K562 (cell line): ENCODE results near the gene RYR3. TPM values are rescaled to one million over a fixed set of nuclear protein-coding genes. Genes with fewer than 3 reads are reported as not detected.

Experiments
- POLR3A ChIP-seq: IDR thresholded peaks from 2 replicates; pipeline ENCODE4 v1.6.1; 2011; ENCODE audit warnings: borderline replicate concordance, mild to moderate bottlenecking, moderate library complexity; ENCODE audit not compliant: insufficient read length, insufficient read depth; ENCODE audit errors: extremely low read depth
- polyA plus RNA-seq, 8 experiments: library from polyadenylated mRNA; depleted of rRNA in 4 of 8; stranded (reverse) in 5 of 8; unstranded in 3 of 8; fragments of >200 nt; fragmentation: Nextera tagmentation in 2 of 8; fragmentation: Illumina TruSeq in 1 of 8; extraction: Ambion mirVana in 2 of 8; extraction: Trizol in 1 of 8; gene quantifications; 2 replicates each; pipeline versions ENCODE4 v1.2.1 to v1.2.3, GENCODE V29; 2011 to 2014; ENCODE audit warnings: inconsistent platforms in 1 of 8, missing spikeins in 1 of 8
- total RNA-seq, 7 experiments: library from RNA; depleted of rRNA in 6 of 7; stranded (reverse); fragments of >200 nt in 6 of 7; fragmentation: Illumina TruSeq in 2 of 7; extraction: Trizol in 2 of 7; gene quantifications; 2 replicates each; pipeline versions ENCODE4 v1.2.1 to v1.2.3, GENCODE V29; 2011 to 2021; ENCODE audit warnings: low replicate concordance in 1 of 7
- TF ChIP-seq, protein P1 (sequence below): fragments of 200-600 bp; sonication (generic); IDR thresholded peaks from one replicate; pipeline ENCODE4 v1.6.1; 2012; ENCODE audit warnings: mild to moderate bottlenecking, low read depth, low read length, inconsistent platforms

The RYR3 gene
- total and polyA plus RNA-seq, 9 of the 15 experiments (the other 6 are each of a cell fraction or from before 2014, with no cell fraction given), result 0.04 TPM; not detected in 8

DNA sequence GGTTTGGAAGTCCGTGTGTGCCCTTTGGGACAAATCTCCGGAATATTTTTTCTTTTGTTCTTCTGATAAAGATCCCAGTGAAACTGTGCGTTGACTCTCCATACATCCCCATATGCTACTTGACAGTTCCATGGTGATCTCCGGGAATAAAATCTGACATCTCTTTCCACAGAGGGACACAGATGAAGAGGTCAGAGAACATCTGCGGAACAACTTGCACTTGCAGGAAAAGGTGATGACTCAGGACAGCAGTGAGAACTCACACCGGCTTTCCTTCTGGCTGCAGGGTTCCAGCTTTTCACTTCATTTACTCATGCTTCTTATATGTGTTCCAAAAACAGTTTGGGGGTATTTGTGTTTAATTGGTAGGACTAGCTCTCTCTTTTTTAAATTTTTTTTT is 500.0 kb downstream of the RYR3 start (continued):
- TF ChIP-seq, protein P1, sequence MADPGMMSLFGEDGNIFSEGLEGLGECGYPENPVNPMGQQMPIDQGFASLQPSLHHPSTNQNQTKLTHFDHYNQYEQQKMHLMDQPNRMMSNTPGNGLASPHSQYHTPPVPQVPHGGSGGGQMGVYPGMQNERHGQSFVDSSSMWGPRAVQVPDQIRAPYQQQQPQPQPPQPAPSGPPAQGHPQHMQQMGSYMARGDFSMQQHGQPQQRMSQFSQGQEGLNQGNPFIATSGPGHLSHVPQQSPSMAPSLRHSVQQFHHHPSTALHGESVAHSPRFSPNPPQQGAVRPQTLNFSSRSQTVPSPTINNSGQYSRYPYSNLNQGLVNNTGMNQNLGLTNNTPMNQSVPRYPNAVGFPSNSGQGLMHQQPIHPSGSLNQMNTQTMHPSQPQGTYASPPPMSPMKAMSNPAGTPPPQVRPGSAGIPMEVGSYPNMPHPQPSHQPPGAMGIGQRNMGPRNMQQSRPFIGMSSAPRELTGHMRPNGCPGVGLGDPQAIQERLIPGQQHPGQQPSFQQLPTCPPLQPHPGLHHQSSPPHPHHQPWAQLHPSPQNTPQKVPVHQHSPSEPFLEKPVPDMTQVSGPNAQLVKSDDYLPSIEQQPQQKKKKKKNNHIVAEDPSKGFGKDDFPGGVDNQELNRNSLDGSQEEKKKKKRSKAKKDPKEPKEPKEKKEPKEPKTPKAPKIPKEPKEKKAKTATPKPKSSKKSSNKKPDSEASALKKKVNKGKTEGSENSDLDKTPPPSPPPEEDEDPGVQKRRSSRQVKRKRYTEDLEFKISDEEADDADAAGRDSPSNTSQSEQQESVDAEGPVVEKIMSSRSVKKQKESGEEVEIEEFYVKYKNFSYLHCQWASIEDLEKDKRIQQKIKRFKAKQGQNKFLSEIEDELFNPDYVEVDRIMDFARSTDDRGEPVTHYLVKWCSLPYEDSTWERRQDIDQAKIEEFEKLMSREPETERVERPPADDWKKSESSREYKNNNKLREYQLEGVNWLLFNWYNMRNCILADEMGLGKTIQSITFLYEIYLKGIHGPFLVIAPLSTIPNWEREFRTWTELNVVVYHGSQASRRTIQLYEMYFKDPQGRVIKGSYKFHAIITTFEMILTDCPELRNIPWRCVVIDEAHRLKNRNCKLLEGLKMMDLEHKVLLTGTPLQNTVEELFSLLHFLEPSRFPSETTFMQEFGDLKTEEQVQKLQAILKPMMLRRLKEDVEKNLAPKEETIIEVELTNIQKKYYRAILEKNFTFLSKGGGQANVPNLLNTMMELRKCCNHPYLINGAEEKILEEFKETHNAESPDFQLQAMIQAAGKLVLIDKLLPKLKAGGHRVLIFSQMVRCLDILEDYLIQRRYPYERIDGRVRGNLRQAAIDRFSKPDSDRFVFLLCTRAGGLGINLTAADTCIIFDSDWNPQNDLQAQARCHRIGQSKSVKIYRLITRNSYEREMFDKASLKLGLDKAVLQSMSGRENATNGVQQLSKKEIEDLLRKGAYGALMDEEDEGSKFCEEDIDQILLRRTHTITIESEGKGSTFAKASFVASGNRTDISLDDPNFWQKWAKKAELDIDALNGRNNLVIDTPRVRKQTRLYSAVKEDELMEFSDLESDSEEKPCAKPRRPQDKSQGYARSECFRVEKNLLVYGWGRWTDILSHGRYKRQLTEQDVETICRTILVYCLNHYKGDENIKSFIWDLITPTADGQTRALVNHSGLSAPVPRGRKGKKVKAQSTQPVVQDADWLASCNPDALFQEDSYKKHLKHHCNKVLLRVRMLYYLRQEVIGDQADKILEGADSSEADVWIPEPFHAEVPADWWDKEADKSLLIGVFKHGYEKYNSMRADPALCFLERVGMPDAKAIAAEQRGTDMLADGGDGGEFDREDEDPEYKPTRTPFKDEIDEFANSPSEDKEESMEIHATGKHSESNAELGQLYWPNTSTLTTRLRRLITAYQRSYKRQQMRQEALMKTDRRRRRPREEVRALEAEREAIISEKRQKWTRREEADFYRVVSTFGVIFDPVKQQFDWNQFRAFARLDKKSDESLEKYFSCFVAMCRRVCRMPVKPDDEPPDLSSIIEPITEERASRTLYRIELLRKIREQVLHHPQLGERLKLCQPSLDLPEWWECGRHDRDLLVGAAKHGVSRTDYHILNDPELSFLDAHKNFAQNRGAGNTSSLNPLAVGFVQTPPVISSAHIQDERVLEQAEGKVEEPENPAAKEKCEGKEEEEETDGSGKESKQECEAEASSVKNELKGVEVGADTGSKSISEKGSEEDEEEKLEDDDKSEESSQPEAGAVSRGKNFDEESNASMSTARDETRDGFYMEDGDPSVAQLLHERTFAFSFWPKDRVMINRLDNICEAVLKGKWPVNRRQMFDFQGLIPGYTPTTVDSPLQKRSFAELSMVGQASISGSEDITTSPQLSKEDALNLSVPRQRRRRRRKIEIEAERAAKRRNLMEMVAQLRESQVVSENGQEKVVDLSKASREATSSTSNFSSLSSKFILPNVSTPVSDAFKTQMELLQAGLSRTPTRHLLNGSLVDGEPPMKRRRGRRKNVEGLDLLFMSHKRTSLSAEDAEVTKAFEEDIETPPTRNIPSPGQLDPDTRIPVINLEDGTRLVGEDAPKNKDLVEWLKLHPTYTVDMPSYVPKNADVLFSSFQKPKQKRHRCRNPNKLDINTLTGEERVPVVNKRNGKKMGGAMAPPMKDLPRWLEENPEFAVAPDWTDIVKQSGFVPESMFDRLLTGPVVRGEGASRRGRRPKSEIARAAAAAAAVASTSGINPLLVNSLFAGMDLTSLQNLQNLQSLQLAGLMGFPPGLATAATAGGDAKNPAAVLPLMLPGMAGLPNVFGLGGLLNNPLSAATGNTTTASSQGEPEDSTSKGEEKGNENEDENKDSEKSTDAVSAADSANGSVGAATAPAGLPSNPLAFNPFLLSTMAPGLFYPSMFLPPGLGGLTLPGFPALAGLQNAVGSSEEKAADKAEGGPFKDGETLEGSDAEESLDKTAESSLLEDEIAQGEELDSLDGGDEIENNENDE, result no peak
- no peak for TF ChIP-seq POLR3A
